Endothelial cell of umbilical vein (primary cell): Measurements from ENCODE around the gene ANKRD31.
"Not testable (repeated sequence)": the region's sequence is repeated elsewhere in the genome, so short reads cannot be mapped to it uniquely, and the experiment has no call there.

Experiments
- EZH2 ChIP-seq: IDR thresholded peaks from 2 replicates; pipeline ENCODE4 v1.6.1; 2012; ENCODE audit warnings: borderline replicate concordance, low read depth, mild to moderate bottlenecking, moderate library complexity, low read length, inconsistent platforms; ENCODE audit not compliant: severe bottlenecking
- MYC ChIP-seq: IDR thresholded peaks from one replicate; pipeline ENCODE4 v1.6.1; 2011; ENCODE audit warnings: mild to moderate bottlenecking, low read depth, low read length
- POLR2A ChIP-seq: IDR thresholded peaks from 2 replicates; pipeline ENCODE4 v1.6.1; 2012; ENCODE audit warnings: low read depth, mild to moderate bottlenecking, control low read depth, low read length
- POLR2AphosphoS5 ChIP-seq: IDR thresholded peaks from 2 replicates; pipeline ENCODE4 v1.6.1; 2012; ENCODE audit warnings: low read depth, mild to moderate bottlenecking, control low read depth, low read length, moderate library complexity; ENCODE audit not compliant: insufficient read depth
- TF ChIP-seq, protein P1 (sequence below), 2 donors: IDR thresholded peaks; 1 replicate in 1 of 2; 2 replicates in 1 of 2; pipeline ENCODE4 v1.5.1; 2011; ENCODE audit warnings: low read length in 2 of 2, mild to moderate bottlenecking in 2 of 2, moderate library complexity in 2 of 2, control low read depth in 1 of 2, inconsistent platforms in 1 of 2, low read depth in 1 of 2; ENCODE audit not compliant: insufficient read depth in 1 of 2; ENCODE audit errors: extremely low read depth in 1 of 2
- TF ChIP-seq, protein P2 (sequence below): IDR thresholded peaks from 2 replicates; pipeline ENCODE4 v1.6.1; 2011; ENCODE audit not compliant: insufficient read depth, insufficient read length

- TF ChIP-seq EZH2, POLR2A, MYC, POLR2AphosphoS5: not testable (repeated sequence)
- TF ChIP-seq, protein P1, sequence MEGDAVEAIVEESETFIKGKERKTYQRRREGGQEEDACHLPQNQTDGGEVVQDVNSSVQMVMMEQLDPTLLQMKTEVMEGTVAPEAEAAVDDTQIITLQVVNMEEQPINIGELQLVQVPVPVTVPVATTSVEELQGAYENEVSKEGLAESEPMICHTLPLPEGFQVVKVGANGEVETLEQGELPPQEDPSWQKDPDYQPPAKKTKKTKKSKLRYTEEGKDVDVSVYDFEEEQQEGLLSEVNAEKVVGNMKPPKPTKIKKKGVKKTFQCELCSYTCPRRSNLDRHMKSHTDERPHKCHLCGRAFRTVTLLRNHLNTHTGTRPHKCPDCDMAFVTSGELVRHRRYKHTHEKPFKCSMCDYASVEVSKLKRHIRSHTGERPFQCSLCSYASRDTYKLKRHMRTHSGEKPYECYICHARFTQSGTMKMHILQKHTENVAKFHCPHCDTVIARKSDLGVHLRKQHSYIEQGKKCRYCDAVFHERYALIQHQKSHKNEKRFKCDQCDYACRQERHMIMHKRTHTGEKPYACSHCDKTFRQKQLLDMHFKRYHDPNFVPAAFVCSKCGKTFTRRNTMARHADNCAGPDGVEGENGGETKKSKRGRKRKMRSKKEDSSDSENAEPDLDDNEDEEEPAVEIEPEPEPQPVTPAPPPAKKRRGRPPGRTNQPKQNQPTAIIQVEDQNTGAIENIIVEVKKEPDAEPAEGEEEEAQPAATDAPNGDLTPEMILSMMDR (IDR thresholded peaks at IDR 0.05; ENCODE audit: extremely low read depth in 1 of 2, insufficient read depth in 1 of 2, low read depth in 1 of 2, low read length in 2 of 2) = not testable (repeated sequence)
- TF ChIP-seq, protein P2, sequence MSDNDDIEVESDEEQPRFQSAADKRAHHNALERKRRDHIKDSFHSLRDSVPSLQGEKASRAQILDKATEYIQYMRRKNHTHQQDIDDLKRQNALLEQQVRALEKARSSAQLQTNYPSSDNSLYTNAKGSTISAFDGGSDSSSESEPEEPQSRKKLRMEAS = not testable (repeated sequence)
Observed at GRCh38 chr5:75161508-75161907, 75.2 kb downstream of the ANKRD31 start.
